NCI-H1048 (cell line): ENCODE data around the gene MEMO1.
"Not testable (repeated sequence)": the region's sequence is repeated elsewhere in the genome, so short reads cannot be mapped to it uniquely, and the experiment has no call there.

ENCODE experiments used
- DNase-seq: peaks from one replicate; lab custom pipeline; 2025; lab: John Stamatoyannopoulos, UW

The MEMO1 gene

GRCh38 chr2:32010670-32011484, at the start of gene MEMO1:
TSS of gene MEMO1 (minus strand) at chr2:32011008. CDS start at chr2:32010247, 761 bp downstream.
- DNase-seq: peak; percentile 85

DNA sequence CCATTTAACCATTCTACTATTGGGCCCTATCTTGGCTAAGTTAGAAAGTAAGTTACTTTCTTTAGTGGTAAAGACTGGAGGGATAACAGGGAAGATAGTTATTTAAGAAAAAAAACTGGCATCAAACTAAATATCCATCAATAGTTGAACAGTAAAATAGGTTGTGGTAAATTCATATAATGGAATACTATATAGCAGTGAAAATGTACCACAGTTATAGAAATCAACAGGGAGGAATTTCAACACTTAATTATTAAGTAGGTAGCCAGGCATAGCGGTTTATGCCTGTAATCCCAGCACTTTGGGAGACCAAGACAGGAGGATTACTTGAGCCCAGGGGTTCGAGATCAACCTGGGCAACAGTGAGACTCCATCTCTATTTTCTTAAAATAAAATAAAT, 49.5 kb upstream of the MEMO1 start:
- no peak for DNase-seq

- DNase-seq: no peak
Observed at GRCh38 chr2:32058130-32058529, 47.3 kb upstream of the MEMO1 start.

- DNase-seq: not testable (repeated sequence)
Observed at GRCh38 chr2:32054583-32054982, 43.8 kb upstream of the MEMO1 start.

DNA sequence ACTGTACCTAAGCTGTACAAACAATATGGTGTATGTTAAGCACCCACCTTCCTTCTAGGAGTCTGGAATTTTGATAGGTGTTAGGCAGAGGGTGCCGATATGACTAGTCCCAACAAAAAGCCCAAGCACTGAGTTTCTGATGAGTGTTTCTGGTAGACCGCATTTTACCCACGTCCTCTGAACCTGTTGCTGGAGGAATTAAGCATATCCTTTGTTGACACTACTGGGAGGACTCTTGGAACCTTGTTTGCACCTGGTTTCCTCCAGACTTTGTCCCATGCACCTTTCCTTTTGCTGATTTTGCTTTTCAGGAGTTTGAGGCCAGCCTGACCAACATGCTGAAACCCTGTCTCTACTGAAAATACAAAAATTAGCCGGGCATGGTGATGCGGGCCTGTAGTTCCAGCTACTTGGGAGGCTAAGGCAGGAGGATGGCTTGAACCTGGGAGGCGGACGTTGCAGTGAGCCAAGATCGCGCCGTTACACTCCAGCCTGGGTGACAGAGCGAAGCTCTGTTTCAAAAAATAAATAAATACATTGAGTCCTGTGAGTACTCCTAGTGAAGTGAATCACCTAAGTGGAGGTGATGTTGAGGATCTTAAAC, 41.1 kb upstream of the MEMO1 start:
- DNase-seq: no peak

DNA sequence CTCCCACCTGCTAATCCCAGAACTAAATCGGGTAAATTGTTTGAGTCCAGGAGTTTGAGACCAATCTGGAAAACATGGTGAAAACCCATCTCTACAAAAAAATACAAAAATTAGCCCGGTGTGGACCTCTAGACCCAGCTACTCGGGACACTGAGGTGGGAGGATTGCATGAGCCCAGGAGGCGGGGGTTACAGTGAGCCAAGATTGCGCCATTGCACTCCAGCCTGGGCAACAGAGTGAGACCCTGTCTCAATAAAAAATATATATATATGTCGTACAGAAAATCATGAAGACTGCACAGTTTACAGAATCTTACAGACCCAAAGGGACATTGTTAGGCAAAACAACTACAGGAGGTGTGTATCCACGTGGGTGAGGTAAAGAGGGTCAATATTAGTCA, 32.8 kb upstream of the MEMO1 start:
- DNase-seq: no peak

GRCh38 chr2:32039447-32040219, 28.8 kb upstream of the MEMO1 start, which contains the start of gene DPY30:
TSS of gene DPY30 (minus strand) at chr2:32039805. CDS start at chr2:32039456, 349 bp downstream.
- DNase-seq: peak; percentile 78

DNA sequence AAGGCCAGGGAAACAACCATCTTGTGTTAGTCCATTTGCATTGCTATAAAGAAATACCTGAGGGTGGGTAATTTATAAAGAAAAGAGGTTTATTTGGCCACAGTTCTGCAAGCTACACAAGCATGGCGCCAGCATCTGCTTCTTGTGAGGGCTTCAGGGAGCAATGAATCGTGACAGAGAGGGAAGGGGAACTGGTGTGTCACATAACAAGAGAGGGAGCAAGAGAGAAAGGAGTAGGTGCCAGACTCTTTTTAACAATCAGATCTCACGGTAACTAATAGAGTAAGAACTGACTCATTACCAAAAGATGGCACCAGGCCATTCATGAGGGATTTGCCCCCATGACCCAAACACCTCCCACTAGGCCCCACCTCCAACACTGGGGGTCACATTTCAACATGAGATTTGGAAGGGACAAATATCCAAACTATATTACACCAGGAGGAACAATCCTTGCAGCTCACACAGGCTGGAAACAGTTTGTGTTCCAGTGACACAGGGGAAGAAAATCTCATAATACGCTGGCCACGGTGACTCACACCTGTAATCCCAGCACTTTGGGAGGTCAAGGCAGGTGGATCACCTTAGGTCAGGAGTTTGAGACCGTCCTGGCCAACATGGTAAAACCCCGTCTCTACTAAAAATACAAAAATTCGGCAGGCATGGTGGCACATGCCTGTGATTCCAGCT, 23.5 kb upstream of the MEMO1 start:
- not testable (repeated sequence) for DNase-seq

GRCh38 chr2:32018789-32019482, 8.1 kb upstream of the MEMO1 start:
- DNase-seq: not testable (repeated sequence)

GRCh38 chr2:32012872-32013271, 2.1 kb upstream of the MEMO1 start:
- DNase-seq: no peak

DNA sequence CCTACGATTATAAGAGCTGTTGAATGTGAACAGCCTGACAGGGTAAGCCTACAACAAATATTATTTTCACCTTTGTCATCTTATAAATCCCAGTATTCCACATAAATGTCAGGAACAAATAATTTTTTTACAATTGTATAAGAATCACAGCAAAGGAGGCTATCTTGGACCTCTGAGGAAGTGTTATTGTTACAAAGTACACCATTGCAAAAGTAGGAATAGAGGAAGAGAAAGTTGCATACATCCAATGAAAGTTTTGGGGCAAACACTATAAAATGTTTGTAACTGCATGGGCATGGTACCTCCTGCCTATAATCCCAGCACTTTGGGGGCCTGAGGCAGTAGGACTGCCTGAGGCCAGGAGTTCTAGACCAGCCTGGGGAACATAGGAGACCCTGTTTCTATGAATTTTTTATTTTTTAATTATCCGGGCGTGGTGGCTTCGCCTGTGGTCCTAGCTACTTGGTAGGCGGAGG, 715 bp upstream of the MEMO1 start:
- no peak for DNase-seq

GRCh38 chr2:32010280-32010669, 533 bp downstream of the MEMO1 start:
- DNase-seq: not testable (repeated sequence)

GRCh38 chr2:32009516-32010256, 1.1 kb downstream of the MEMO1 start:
- DNase-seq: no peak

GRCh38 chr2:32008805-32009515, 1.8 kb downstream of the MEMO1 start:
- DNase-seq: no peak

DNA sequence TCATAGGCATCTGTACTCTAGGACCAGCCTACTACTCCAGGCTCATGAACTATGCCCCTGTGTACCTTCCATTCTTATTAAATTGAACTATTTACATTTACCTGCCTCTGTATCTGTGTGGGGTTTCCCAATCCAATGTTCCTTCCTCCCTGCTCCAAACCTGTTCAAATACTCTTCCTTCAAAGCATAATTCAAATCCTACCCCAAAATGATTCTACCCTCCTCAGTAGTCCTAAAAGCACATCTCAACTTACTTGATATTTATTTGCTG, 3.8 kb downstream of the MEMO1 start:
- no peak for DNase-seq

- no peak for DNase-seq
Observed at GRCh38 chr2:32005371-32005976, 5.3 kb downstream of the MEMO1 start.

DNA sequence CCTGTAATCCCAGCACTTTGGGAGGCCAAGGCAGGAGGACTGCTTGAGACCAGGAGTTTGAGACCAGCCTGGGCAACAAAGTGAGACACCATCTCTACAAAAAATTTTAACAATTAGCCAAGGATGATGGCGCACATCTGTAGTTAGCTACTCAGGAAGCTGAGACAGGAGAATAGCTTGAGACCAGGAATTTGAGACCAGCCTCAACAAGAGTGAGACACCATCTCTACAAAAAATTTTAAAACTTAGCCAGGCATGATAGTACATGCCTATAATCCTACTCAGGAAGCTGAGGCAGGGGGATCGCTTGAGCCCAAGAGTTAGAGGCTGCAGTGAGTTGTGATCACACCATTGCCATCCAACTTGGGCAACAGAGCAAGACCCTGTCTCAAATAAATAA, 7.0 kb downstream of the MEMO1 start:
- no peak for DNase-seq

GRCh38 chr2:32002406-32002805, 8.4 kb downstream of the MEMO1 start:
- no peak for DNase-seq

DNA sequence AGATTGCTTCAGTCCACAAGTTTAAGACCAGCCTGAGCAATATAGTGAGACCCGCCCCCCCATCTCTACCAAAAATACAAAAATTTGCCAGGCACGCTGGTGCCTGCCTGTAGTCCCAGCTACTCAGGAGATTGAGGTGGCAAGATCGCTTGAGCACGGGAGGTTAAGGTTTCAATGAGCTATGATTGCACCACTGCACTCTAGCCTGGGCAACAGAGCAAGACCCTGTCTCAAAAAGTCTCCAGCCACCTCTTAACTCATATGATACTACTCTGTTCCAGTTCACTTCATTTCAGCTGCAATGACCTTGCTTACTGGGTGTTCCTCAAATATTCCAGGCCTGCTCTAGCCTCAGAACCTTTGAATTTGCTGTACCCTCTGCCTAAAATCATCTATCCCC, 11.4 kb downstream of the MEMO1 start:
- DNase-seq: no peak
